HG02610 (cell line): Measurements from ENCODE around the gene ZNF619.
"Not testable (repeated sequence)": the region's sequence is repeated elsewhere in the genome, so short reads cannot be mapped to it uniquely, and the experiment has no call there.

ENCODE experiments used
- ATAC-seq: cut with Tn5 transposase; IDR thresholded peaks from one replicate; pipeline ENCODE4 v1.9.1; 2021; ENCODE audit warnings: mild to moderate bottlenecking, moderate library complexity; ENCODE audit not compliant: unreplicated experiment

ZNF619 gene

GRCh38 chr3:40476478-40477470 lies at the start of gene ZNF619:
TSS of gene ZNF619 (plus strand) at chr3:40477122. CDS start at chr3:40477980, 858 bp downstream.
- ATAC-seq: peak; percentile 87

DNA sequence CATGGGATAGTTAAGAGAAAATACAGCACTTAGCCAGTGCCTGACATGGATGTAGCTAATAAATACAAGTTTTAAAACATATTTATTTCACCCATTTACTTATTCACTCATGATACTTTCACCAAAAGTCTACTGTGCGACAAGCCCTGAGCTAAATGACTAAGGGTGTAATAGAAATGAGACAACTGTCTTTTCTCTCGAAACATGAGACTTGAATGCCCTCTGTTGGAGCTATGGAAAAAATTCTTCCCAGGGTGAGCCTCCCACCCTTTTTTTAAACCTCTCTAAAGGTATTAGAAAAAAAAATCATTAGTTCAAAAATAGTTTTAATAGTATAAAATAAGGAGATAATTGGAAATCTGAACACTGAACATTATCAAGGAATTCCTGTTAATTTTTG lies 44.1 kb upstream of the ZNF619 start:
- ATAC-seq: no peak

GRCh38 chr3:40437889-40438288 lies 39.0 kb upstream of the ZNF619 start:
- ATAC-seq: no peak

DNA sequence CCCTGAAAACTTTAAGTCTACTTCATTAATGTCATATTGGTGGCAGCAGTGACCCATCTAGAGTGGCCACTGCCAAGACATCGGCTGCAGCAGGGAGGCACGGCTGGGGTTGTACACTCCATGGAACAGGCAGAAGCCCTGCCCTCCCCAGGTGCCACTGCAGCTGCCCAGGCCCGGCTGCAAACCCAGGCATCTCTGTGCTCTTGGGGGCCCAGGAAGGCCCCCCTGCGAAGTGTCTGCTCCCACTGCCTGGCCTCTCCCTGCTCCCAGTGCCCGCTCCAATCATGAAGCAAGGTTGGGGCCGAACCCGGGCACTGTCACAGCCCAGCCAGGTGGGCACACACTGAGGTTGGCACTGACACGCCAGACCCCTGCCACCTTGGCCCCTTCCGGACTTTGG lies 31.9 kb upstream of the ZNF619 start:
- no peak for ATAC-seq

DNA sequence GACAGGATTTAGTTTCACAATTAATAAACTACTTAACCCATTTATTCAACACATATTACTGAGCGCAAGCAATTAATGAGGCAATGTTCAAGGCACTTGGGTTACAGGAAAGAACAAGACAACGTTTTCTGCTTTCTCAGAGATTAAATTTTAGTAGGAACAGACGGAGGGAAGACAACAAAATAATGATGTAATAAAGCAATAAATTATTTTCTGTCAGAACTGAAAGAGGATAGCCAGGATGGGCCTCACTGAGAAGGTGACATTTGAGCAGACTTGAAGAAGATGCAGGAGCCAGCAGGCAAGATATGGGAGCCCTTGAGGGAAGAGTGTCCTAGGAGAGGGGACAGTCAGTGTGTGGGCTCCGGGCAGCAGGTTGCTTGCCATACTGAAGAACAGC lies 31.0 kb upstream of the ZNF619 start:
- ATAC-seq: no peak

GRCh38 chr3:40450438-40450837 lies 26.5 kb upstream of the ZNF619 start:
- no peak for ATAC-seq

DNA sequence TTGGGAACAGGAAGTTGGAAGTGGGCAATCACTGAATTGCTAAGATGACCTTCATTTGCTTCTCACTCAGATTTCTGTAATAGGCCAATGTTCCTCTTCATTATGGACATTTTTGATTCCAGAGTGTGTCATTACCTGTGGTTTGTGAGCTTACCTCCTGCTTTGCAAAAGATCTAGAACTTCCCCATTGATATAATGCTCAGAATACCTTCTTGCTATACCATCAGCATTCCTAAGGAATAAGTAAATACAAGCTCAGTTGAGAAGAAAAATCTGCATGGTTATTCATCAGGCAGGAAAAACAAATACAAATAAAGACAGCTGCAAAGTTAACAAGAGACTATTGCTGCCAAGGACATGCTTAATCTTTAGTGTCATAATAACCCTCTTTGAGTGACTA lies 25.4 kb upstream of the ZNF619 start:
- no peak for ATAC-seq

DNA sequence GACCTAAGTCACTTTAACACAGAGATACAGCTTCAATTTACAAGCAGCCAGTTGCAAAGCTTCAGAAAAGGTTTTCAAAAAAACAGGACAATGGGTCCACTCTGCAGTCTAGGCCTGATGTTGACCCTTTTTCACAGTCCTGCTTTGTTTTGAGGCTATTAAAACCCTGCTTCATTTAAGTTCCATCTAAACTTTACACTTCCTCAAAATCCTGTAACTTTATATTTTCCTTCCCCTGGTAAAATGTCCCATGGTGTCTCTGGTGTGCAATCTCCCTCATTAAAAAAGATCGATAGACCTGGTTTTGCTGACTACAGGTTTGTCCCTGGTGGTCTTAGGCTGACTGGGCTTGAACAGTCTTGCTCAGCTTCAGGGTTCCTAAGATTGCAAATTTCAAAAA lies 24.9 kb upstream of the ZNF619 start:
- no peak for ATAC-seq

GRCh38 chr3:40452562-40452875 lies 24.4 kb upstream of the ZNF619 start:
- ATAC-seq: no peak

DNA sequence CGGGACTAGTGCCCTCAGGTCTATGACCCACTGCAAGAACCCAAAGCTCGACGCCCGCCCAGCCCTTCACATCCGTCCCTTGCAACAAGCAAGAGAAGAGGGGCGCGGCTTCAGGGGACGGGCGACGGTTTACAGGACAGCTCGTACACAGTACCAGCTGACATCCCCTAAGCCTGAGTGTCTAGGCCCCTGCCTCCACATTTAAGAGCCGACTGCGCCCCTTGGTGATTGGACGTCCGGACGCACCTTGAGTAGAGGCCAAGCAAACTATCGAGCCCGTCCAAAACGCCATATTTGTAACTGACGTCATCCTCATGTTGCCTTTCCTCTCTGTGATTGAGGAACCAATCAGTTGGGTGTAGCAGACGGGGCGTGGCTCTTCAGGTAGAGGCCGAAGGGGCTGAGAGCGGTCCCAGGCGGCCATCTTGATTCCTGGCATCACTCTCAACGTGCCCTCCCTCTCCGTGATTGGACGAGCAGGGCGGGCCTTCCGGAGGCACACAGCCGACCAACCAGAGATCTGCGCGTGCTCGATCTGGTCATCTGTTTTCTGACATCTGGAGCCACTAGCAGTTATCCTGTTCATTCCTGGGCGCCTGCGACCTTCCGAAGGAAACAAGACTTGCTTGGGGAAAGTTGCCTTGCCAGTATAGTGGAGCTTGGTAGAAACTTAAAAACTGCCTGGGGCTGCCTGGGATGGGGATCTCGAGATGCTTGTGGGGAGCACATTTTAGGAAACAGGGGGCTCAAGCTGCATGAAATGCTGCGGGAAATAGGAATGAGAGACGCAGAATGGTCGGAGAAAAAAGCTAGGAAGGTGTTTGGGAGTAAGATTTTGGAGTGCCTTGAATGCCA lies 23.8 kb upstream of the ZNF619 start:
- ATAC-seq: peak; percentile 95

DNA sequence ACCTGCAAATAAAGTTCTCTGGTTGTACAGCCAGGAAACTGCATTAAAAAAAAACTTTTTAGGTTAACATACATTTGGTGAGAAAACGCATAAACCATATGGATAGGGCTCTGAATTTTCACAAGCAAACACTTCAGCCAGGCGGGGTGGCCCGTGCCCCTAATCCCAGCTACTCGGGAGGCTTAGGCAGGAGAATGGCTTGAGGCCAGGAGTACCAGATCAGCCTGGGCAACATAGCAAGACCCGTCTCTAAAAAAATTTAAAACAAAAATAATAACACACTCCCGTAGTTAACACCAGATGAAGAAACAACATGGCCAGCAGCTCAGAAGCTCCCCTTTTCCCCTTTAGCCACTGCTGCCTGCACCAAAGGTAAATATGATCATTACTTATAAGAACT lies 23.0 kb upstream of the ZNF619 start:
- ATAC-seq: no peak

GRCh38 chr3:40455328-40455727 lies 21.6 kb upstream of the ZNF619 start:
- ATAC-seq: no peak

DNA sequence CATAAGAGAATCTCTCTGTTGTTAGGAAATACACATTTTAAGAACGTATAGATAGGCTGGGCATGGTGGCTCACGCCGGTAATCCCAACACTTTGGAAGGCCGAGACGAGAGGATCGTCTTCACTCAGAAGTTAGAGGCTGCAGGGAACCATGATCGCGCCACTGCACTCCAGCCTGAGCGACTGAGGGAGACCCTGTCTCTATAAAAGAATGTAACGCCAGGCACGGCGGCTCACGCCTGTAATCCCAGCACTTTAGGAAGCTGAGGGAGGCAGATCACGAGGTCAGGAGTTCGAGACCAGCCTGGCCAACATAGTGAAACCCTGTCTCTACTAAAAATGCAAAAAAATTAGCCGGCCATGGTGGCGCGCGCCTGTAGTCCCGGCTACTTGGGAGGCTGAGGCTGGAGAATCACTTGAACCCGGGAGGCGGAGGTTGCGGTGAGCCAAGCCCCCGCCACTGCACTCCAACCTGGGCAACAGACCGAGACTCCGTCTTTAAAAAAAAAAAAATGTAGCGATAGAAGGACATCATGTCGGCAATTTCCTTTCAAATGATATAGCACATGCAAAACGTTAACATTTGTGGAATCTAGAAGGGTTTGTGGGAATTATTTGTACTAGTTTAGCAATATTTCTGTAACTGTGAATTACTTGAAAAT lies 20.5 kb upstream of the ZNF619 start:
- ATAC-seq: no peak

GRCh38 chr3:40456940-40457823 lies 19.7 kb upstream of the ZNF619 start, which contains the start of gene RPL14:
TSS of gene RPL14 (plus strand) at chr3:40457339. CDS start at chr3:40457472, 133 bp downstream.
- ATAC-seq: peak; percentile 60

DNA sequence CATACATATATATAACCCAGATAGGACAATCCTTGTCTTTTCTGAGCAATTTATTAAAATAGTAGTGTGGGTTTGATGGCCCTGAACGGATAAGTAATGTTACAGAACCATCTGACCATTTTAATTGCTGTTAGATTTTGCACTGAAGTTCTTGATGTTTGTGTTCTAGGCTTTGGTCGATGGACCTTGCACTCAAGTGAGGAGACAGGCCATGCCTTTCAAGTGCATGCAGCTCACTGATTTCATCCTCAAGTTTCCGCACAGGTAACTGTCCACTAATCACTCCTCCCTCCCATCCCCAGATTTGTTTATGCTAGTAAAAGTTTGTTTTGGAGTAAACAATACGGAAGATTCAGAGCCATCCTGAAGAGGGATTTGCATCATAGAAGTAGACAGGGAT lies 18.4 kb upstream of the ZNF619 start:
- ATAC-seq: no peak

DNA sequence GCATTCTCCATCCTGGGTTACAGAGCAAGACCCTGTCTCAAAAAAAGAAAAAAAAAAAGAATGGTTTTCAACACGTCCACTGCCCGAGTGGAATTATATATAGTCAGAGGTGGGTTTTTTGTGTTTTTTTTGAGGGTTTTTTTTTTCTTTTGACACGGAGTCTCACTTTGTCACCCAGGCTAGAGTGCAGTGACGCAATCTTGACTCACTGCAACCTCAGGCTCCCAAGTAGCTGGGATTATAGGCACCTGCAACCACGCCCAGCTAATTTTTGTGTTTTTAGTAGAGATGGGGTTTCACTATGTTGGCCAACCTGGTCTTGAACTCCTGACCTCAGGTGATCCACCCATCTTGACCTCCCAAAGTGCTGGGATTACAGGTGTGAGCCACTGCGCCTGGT lies 16.4 kb upstream of the ZNF619 start:
- ATAC-seq: not testable (repeated sequence)

GRCh38 chr3:40461161-40461560 lies 15.8 kb upstream of the ZNF619 start:
- no peak for ATAC-seq

DNA sequence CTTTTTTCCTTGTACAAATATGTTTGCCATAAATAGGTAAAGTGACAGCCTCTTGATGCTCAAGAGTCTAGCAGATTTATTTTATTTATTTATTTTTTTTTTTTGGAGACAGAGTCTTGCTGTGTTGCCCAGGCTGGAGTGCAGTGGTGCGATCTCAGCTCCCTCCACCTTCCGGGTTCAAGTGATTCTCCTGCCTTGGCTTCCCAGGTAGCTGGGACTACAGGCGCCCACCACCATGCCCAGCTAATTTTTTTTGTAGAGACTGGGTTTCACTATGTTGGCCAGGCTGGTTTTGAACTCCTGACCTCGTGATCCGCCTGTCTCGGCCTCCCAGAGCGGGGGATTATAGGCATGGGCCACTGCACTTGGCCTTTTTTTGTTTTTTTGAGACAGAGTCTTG lies 14.1 kb upstream of the ZNF619 start:
- not testable (repeated sequence) for ATAC-seq

DNA sequence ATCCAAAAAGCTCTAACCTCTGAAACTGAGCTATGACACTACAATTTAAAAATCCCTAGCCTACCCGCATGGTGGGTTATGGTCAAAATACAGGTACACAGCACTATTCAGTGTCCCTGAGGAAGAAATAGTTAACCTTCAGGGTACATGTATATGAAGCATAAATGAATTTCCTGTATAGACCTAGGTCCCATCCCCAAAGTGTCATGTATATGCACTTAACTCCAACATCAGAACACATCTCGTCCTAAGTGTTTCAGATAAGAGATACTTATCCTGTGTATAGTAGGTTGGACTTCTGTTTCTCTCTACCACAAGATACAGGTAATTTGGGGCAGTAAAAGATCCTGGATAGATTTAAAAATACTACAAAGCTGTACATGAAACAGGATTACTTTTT lies 13.3 kb upstream of the ZNF619 start:
- no peak for ATAC-seq
